ENCODE data around the gene EDARADD. TPM values are rescaled to one million over a fixed set of nuclear protein-coding genes. Genes with fewer than 3 reads are reported as not detected.
"Not testable (repeated sequence)": the region's sequence is repeated elsewhere in the genome, so short reads cannot be mapped to it uniquely, and the experiment has no call there.

EDARADD gene
- polyA plus RNA-seq (ENCODE audit: insufficient read length in 3 of 3), result 1 to 10 TPM; 7.3 to 7.6 (median 7.5) TPM
- long read RNA-seq, donor 1, partial matches to known transcripts, result 0 of 2 reads
- long read RNA-seq, donor 1, other reads (novel, unspliced or antisense), result 0 of 2 reads
- long read RNA-seq, donor 2, transcript EDARADD-202 (6 exons, 3,097 nt), result major isoform, 8 of 8 reads
- long read RNA-seq, donor 2, partial matches to known transcripts, result 0 of 8 reads
- long read RNA-seq, donor 2, other reads (novel, unspliced or antisense), result 0 of 8 reads
- long read RNA-seq, donor 3, partial matches to known transcripts, result 0 of 2 reads
- long read RNA-seq, donor 3, other reads (novel, unspliced or antisense), result 0 of 2 reads
- long read RNA-seq, donor 4, partial matches to known transcripts, result 0 of 1 reads
- long read RNA-seq, donor 4, other reads (novel, unspliced or antisense), result 0 of 1 reads
- long read RNA-seq, donor 5, partial matches to known transcripts, result 0 of 1 reads
- long read RNA-seq, donor 5, other reads (novel, unspliced or antisense), result 0 of 1 reads
- long read RNA-seq, donor 6, partial matches to known transcripts, result 0 of 4 reads
- long read RNA-seq, donor 6, other reads (novel, unspliced or antisense), result 0 of 4 reads
- long read RNA-seq, donor 7, partial matches to known transcripts, result 0 of 2 reads
- long read RNA-seq, donor 7, other reads (novel, unspliced or antisense), result 0 of 2 reads
- long read RNA-seq, donor 8, result 0 reads
- long read RNA-seq, donor 9, transcript EDARADD-202 (6 exons, 3,097 nt), result major isoform, 5 of 5 reads
- long read RNA-seq, donor 9, partial matches to known transcripts, result 0 of 5 reads
- long read RNA-seq, donor 9, other reads (novel, unspliced or antisense), result 0 of 5 reads
- long read RNA-seq, donor 10, partial matches to known transcripts, result 0 of 2 reads
- long read RNA-seq, donor 10, other reads (novel, unspliced or antisense), result 0 of 2 reads
- long read RNA-seq, donor 11, partial matches to known transcripts, result 0 of 4 reads
- long read RNA-seq, donor 11, other reads (novel, unspliced or antisense), result 0 of 4 reads
- long read RNA-seq, donor 12, partial matches to known transcripts, result 0 of 3 reads
- long read RNA-seq, donor 12, other reads (novel, unspliced or antisense), result 0 of 3 reads
- long read RNA-seq, donor 13, partial matches to known transcripts, result 0 of 1 reads
- long read RNA-seq, donor 13, other reads (novel, unspliced or antisense), result 0 of 1 reads
- long read RNA-seq, donor 14, result 0 reads
- long read RNA-seq, donor 15, partial matches to known transcripts, result 0 of 1 reads
- long read RNA-seq, donor 15, other reads (novel, unspliced or antisense), result 0 of 1 reads
- long read RNA-seq, donor 16, transcript EDARADD-202 (6 exons, 3,097 nt), result major isoform, 5 of 5 reads
- long read RNA-seq, donor 16, partial matches to known transcripts, result 0 of 5 reads
- long read RNA-seq, donor 16, other reads (novel, unspliced or antisense), result 0 of 5 reads

- no peak for DNase-seq
Measured at GRCh38 chr1:236393681-236394481, at the start of gene EDARADD. TSS of gene EDARADD (plus strand) at chr1:236394286. CDS start at chr1:236394445, 159 bp downstream.

GRCh38 chr1:236345728-236346127 lies 48.4 kb upstream of the EDARADD start:
- DNase-seq, result no peak

DNA sequence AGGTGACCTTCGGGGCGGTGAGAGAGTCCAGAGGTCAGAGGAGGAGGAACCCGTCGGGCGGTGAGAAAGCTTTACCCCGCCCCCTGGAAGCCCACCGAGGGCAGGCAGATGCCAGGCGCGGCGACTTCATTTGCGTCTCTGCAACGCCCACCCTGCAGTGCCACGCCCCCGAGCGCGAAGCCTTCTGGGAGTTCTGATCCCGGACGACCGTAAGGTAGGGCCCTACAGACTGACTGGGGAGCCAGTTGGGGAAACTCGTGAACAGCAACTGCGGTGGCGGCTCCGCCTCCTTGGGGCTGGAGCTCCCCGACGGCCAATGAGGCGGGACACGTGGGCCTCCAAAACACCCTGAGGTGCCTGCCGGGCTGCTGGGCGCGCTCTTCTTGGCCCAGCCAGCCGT lies 46.0 kb upstream of the EDARADD start:
- no peak for DNase-seq

DNA sequence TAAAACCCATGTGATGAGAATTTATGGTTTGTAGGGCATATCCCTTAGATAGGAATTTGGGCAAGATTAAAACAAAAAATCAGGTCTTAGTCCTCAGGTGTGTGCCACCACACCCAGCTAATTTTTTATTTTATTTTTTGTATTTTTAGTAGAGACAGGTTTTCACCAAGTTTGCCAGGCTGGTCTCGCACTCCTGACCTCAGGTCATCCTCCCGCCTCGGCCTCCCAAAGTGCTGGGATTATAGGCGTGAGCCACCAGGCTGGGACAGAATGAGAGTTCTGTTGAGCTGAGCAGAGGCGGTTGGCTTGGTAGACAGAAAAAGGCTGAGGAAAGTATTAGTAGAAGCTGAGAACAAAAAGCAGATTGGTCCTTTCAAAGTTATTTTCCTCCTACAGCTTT lies 43.8 kb upstream of the EDARADD start:
- no peak for DNase-seq

DNA sequence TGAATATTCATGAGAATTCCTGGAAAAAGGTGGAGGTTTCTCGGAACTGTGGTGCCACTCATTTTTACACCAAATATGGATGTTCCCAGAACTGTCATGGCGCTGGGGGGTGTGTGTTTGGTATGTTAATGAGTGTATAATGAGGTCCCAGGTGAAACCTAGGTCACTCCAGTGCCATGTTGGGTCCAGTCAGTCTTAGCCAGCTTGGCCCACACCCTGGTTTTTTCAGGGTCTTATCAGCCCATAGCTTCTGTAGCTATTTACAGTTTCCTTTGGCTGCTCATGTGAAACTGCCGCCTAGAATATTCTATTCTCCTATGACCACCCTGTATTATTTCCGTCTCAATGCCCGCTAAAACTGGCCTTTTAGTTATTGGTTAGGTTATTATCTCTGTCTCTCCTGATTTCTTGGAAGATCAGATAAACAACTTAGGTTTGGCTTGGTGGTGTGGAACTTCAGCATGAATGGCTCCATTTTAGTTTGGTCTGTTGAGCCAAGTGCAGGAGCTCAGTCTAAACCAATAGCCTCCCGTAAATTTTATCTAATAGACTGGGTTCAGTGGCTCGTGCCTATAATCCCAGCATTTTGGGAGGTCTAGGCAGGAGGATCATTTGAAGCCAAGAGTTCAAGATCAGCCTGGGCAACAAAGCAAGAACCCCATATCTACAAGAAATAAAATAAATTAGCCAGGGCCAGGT lies 42.1 kb upstream of the EDARADD start:
- no peak for DNase-seq

- DNase-seq, result not testable (repeated sequence)
Measured at GRCh38 chr1:236352747-236353146, 41.3 kb upstream of the EDARADD start.

DNA sequence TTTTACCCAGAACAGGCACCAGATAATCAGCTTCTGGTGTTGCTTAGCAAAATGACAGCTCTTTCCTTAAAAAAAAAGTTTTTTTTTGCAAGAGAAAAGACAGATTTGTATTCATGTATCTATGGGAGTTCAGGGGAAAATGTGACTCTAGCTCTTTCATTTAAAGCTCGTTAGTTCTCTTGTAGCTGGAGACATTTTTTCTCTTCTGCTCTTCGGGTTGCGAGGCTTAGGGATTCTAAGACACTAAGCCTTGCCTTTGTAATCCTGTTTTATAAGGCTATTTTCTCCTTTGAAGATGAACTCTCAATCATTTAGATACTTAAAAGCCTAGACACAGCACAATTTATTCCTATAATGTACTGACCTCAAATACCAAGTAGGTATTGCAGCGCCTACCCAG lies 40.3 kb upstream of the EDARADD start:
- DNase-seq, result no peak

GRCh38 chr1:236354330-236355147 lies 39.5 kb upstream of the EDARADD start:
- DNase-seq, result no peak

DNA sequence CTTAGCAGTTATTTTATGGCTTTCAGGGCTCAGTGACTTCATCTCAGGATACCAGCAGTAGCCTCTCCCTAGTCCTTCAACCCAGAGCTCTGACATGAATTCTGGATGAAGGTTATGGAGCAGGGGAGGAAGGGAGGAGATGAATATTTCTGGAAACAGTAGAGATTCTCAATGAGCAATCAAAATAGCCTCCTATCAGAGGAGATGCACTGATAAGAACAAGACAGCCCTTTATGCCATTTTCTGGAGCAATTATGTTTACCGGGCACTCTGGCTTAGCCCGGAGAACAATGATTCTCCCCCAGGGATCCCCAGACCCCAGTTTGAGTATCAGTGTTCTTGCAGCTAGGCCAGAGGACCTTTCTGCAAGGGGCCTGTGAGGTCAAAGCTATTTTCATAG lies 37.9 kb upstream of the EDARADD start:
- DNase-seq, result no peak

DNA sequence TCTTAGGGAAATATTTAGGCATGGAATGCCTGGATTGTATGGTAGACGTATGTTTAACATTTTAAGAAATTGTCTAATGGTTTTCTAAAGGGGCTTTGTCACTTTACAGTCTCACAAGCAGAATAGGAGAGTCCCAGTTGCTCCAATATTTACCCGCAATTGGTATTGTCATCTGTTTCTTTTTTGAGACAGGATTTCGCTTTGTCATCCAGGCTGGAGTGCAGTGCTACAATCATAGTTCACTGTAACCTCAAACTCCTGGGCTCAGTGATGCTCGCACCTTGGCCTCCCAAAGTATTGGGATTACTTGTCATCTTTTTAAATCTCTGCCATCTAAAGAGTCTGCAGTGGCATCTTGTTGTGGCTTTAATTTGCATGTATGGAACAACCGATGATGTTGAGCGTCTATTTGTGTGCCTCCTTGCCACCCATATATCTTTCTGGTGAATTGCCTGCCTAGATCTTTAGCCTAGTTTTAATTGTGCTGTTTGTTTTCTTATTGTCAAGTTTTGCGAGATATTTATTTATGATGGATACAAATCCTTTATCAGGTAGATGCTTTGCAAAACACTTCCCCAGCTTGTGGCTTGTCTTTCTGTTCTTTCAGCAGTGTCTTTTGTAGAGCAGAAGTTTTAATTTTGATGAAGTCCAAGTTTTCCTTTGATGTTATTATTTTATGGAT lies 32.0 kb upstream of the EDARADD start:
- DNase-seq, result no peak

GRCh38 chr1:236363237-236363636 lies 30.8 kb upstream of the EDARADD start:
- DNase-seq, result no peak

GRCh38 chr1:236365999-236366570 lies 28.0 kb upstream of the EDARADD start:
- no peak for DNase-seq

DNA sequence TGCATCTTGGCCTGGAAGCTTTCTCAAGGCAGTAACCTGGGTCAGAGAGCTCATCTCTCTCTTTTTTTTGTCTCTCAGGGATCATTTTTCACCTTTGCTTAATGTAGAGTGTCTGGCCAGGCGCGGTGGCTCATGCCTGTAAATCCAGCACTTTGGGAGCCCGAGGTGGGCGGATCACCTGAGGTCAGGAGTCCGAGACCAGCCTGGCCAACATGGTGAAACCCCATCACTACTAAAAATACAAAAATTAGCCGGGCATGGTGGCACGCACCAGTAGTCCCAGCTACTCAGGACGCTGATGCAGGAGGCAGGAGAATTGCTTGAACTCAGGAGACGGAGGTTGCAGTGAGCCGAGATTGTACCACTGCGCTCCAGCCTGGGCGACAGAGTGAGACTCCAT lies 27.4 kb upstream of the EDARADD start:
- DNase-seq, result not testable (repeated sequence)

DNA sequence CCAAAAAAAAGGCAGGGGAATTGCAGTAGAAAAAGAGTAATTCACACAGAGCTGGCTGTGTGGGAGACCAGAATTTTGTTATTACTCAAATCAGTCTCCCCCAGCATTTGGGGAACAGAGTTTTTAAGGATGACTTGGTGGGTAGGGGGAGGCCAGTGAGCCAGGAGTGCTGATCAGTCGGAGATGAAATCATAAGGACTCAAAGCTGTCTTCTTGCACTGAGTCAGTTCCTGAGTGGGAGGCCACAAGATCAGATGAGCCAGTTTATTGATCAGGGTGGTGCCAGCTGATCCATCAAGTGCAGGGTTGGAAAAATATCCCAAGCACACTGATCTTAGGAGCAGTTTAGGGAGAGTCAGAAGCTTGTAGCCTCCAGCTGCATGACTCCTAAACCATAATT lies 23.7 kb upstream of the EDARADD start:
- no peak for DNase-seq

- DNase-seq, result no peak
Measured at GRCh38 chr1:236371083-236371482, 23.0 kb upstream of the EDARADD start.

DNA sequence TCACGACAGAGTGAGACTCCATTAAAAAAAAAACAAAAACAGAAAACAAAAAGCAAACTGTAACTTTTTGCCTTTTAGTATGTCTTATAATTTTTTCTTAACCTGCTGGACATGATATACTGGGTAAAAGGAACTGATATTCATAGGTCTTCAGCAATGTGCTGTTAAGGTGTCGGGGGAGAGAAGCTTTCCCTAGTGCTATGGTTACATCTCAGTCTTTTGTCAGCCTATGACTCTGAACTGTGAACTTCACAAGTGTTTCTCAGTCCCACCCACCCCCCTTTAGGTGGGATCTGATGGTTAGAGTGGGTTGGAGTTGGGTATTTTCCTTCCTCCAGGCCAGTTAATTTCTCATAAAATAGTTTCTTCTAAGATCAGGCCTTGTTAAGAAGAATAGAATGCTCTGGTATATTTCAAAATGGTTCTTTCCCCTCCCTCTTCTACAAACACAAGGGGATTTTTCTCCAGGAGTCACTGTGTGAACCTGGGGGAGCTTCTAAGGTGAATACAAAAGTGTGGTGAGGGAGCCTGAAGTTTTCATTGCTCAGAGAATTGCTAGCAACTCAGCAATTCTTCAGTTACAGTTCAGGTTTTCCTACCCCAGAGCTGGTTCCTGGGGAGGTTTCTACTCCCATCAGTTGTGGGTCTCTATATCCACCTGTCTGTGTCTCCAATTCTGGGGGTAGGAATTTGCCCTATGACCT lies 16.1 kb upstream of the EDARADD start:
- no peak for DNase-seq

DNA sequence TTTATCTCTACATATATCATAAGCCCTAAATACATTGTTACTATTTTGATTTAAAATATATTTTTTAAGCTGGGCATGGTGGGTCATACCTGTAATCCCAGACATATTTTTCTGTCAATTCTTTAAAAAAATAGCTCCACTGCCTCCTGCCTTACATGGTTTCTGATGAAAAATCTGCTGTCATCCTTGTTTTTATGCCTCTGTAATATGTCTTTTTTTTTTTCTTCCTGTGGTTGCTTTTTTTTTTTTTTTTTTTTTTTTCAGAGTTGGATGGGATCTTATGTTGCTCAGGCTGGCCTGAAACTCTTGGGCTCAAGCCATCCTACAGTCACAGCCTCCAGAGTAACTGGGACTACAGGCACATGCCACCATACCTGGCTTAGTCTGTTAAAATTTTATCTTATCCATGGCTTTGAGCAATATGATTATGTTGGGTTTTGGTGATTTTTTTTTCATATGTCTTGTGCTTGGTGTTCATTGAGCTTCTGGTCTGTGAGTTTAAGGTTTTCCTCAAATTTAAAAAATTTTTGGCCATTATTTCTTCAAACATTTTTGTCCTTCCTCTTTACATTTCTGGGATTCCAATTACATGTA lies 12.4 kb upstream of the EDARADD start:
- DNase-seq, result no peak
